NOMO-1 (cell line): ENCODE measurements around the gene DHRSX.
"Not testable (repeated sequence)": the region's sequence is repeated elsewhere in the genome, so short reads cannot be mapped to it uniquely, and the experiment has no call there.

ENCODE experiments used
- DNase-seq, 2 experiments: peaks; one replicate each; lab custom pipeline; 2025; ENCODE audit not compliant: unreplicated experiment in 2 of 2; lab: John Stamatoyannopoulos, UW

DHRSX gene

DNA sequence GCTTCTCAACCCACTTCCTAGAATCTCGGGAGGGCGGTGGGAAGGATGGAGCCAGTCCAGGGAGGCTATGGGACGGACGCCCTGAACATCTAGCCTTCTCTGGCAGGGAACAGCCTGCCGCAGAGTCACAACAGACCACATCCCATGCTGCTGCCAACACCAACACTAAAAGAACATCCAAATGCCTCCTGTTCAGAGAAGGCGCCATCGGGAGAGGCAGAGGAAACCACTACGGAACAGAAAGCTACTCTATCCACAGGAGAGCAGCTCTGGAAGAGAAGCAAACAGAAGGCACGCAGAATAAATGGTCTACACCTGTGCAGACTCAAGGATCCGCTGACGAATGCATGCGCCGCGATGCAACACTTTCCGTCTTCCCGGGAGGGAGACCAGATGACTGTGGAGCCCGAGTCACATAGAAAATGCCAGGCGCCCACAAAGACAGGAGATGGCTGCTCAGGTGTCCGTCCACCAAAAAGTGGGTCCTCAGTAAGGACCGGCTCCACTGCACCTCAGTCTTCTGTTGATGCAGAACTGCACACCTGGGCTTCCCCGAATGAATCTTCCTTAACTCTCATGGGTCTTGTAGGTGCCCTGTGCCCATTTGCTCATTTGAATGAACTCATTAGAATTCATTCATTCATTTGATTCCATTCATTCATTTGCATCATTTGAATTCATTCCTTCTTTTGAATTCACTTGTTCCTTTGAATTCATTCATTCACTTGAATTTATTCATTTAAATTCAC is 217.5 kb downstream of the DHRSX start:
- no peak for DNase-seq

DNA sequence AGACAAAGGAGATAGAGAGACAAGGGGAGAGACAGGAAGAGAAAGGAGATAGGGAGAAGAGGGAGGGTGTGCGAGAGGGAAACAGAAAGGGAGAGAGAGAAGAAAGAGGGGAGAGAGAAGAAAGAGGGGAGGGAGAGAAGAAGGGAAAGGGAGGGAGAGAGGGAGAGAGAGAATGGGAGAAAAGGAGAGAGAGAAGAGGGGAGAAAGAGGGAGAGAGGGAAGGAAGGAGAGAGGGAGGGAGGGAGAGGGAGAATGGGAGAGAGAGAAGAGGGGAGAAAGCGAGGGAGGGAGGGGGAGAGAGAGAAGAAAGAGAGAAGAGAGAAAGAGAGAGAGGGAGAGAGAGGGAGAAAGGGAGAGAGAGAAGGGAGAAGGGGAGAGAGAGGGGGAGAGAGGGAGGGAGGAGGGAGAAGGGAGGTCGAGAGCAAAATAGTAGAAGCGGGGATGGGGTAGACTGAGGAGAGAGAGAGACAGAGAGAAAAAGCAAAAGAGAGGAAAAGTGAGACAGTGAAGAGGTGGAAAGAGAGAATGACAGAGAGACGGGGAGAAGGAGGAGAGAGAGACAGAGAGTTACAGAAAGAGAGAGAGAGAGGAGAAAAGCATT is 218.2 kb downstream of the DHRSX start:
- DNase-seq: no peak

DNA sequence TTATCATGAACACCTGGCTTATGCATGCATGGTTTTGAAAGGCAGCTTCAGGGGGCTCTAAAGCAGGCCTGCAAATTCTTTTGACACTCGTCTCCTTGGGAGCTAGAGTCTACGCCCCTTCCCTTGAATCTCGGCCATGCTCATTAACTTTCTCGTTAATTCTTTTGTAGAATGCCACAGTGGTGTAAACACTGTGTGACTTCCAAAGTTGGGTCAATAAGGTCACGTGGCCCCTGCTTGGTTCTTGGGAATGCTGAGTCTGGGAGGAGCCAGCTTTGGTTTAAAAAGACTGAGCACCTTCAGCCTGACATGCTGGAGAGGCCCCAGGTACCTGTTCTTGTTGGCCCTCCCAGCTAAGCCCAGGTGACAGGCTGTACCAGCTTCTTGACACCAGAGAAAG is 228.4 kb downstream of the DHRSX start:
- DNase-seq: no peak

GRCh38 chrX:2271595-2271994 is 229.2 kb downstream of the DHRSX start:
- DNase-seq: not testable (repeated sequence)

- not testable (repeated sequence) for DNase-seq
Observed at GRCh38 chrX:2270783-2271182, 230.0 kb downstream of the DHRSX start.

DNA sequence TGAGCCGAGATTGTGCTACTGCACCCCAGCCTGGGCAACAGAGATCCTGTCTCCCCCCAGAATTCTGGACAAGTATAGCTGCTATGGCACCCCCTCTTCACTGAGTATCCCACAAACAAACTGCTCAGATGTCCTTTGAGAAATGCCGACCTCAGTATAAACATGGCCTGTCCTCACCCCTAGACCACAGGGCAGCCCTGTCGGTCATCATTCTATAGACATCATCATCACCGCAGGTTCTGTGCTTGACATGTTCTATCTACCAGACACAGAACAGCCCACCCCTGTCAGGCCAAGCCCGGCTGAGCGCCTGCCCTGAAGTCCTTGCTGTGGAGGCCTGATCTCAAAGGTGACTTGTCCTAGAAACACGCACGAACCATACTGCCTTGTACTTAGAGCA is 232.9 kb downstream of the DHRSX start:
- no peak for DNase-seq

DNA sequence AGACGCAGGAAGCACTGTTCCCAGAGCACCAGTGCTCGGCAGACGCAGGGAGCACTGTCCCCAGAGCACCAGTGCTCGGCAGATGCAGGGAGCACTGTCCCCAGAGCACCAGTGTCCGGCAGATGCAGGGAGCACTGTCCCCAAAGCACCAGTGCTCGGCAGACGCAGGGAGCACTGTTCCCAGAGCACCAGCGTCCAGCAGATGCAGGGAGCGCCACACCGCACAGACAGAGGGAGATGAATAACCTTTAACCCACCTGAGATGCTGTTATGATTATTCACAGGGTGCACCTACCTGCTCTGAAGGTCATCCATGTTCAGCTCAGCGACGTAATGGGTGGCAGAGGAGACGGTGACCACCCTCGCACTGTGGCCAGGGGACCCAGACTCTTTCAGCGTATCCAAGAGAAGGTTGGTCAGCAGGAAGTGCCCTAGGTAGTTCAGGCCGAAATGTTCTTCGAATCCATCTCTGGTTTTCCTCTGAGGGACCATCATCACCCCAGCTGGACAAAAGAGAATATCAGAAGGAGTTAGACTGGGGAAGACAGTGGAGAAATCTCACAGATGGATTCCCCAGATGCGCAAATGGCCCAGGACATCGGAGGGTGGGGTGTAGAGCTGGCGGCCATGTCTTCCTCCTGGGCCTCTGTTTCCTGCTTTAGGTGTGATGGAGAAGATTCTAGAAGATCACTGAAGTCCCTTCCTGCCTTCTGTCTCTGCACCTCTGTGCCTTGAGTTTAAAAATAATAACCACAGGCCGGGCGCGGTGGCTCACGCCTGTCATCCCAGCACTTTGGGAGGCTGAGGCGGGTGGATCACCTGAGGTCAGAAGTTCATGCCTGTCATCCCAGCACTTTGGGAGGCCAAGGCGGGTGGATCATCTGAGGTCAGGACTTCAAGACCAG is 234.1 kb downstream of the DHRSX start:
- DNase-seq: no peak

DNA sequence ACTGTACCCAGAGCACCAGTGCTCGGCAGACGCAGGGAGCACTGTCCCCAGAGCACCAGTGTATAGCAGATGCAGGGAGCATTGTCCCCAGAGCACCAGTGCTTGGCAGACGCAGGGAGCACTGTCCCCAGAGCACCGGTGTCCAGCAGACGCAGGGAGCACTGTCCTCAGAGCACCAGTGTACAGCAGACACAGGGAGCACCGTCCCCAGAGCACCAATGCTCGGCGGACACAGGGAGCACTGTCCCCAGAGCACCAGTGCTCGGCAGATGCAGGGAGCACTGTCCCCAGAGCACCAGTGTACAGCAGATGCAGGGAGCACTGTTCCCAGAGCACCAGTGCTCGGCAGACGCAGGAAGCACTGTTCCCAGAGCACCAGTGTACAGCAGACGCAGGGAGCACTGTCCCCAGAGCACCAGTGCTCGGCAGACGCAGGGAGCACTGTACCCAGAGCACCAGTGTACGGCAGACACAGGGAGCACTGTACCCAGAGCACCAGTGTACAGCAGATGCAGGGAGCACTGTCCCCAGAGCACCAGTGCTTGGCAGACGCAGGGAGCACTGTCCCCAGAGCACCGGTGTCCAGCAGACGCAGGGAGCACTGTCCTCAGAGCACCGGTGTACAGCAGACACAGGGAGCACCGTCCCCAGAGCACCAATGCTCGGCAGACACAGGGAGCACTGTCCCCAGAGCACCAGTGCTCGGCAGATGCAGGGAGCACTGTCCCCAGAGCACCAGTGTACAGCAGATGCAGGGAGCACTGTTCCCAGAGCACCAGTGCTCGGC is 234.9 kb downstream of the DHRSX start:
- not testable (repeated sequence) for DNase-seq

GRCh38 chrX:2264179-2265030 is 236.4 kb downstream of the DHRSX start:
- no peak for DNase-seq

GRCh38 chrX:2263203-2263602 is 237.6 kb downstream of the DHRSX start:
- no peak for DNase-seq

- DNase-seq: no peak
Observed at GRCh38 chrX:2262668-2263055, 238.1 kb downstream of the DHRSX start.

DNA sequence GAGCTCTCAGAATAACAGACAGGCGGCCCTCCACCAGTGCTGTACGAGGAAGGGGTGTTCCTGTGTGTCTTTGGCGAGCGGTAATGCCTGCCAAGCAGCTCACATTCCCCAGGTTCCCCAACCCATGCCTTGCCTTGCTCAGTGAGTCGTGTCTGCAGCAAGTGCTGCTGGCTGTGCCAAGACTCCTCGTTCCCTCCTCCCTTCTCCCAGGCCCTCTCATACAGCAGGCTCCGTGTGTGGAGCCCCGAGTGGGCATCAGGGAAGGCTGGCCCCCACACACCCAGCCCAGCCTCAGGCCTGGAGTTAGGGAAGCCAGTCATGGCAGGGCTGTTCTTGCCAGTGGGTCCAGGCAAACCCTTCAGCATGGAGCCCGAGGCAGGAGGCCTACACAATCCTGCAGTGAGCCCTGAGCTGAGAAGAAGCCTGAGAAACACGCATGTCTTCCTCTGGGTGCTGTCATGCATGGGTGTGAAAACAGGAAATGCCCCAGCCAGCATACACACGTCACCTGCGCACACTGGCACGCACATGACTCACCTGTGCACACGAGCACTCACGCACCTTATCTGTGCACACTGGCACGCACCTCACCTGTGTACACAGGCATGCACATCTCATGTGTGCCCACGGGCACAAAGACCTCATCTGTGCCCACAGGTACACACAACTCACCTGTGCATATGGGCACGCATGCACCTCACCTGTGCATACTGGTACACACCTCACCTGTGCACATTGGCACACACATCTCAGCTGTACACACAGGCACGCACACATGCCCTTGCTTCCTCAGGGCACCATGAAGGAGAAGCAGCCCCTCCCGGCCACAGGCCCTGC is 238.7 kb downstream of the DHRSX start:
- no peak for DNase-seq

- DNase-seq: no peak
Observed at GRCh38 chrX:2252331-2253065, 248.3 kb downstream of the DHRSX start.

- DNase-seq: no peak
Observed at GRCh38 chrX:2251211-2251610, 249.6 kb downstream of the DHRSX start.

DNA sequence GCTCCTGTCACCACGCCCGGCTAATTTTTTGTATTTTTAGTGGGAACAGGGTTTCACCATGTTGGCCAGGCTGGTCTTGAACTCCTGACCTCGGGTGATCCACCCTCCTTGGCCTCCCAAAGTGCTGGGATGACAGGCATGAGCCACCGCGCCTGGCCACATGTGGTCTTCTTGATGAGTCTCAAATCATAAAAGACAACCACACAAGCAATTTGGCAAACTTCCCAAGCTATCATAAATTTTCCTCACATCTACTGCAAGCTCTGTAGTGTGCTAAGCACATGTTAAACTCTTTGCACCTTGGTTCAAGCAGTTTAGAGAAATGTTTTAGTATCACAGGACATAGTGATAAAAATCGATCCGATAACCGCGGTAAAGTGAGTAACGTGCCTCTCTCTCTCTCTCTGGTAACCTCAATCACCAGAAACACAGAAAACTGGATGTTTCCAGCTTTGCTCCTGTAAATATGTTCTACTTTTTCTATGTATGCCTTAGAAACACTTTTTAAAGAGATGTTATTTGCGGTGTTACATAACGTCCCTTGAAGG is 256.8 kb downstream of the DHRSX start:
- no peak for DNase-seq

- no peak for DNase-seq
Observed at GRCh38 chrX:2242980-2243379, 257.8 kb downstream of the DHRSX start.

DNA sequence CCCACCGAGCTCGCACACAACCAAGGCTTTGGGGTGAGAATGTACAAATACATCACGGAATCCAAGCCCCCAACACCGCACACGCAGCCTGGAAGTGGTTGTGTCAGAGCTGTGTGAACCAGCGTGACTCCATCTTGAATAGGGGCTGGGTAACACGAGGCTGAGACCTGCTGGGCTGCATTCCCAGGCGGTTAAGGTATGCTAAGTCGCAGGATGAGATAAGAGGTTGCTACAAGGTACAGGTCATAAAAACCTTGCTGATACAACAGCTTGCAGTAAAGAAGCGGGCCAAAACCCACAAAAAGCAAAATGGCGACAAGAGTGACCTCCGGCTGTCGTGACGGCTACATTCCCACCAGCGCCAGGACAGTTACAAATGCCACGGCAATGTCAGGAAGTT is 258.4 kb downstream of the DHRSX start:
- no peak for DNase-seq

- DNase-seq: not testable (repeated sequence)
Observed at GRCh38 chrX:2241496-2241895, 259.3 kb downstream of the DHRSX start.
